ENCODE measurements around the gene NTRK2.

GRCh38 chr9:84711398-84711777, 41.9 kb downstream of the NTRK2 start:
- TF ChIP-seq EP300 (IDR thresholded peaks at IDR 0.05) (no peak), CTCF (IDR thresholded peaks at IDR 0.05) (no peak), POLR2A (IDR thresholded peaks at IDR 0.05) (no peak)

All from upper lobe of left lung (tissue), 4 donors.